ENCODE measurements around the gene SGK1.
"Not testable (repeated sequence)": the region's sequence is repeated elsewhere in the genome, so short reads cannot be mapped to it uniquely, and the experiment has no call there.

SGK1 gene

DNA sequence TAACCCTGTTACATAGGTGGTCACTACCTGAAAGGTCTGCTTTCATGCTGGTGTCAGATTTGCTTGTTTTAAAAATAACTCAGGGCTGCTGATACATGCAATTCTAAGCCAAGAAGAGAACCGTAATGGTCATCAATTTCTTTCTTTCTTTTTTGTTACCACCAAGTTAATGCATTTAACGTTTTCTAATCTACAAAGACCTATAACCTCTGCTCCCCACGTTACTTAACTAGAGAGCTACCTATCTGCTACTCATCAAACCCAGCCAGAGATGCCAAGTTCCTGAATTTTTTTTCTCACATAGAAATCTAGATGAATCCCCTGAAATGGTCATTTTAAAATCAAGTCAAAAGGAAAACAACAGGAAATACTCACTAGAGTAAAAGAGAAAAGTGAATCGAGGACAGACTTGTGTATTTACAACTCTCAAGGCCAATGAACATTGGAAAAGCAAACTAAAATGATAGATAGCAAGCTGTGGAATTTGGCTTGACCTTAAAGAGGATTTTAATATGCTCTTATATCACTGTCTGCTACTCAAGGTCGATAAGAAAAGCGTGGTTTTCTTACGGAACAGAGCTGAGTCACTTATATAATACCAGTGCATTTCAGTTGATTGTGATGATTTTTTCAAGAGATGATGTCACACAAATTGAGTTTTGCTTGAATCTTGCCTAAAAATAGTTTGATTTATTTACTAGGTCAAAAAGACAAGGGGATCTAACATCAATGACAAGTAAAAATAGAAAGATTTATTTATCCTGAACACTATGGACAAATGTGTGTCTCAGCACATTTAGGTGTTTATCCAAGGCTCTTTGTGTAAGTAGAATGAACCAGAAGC, 67.9 kb downstream of the SGK1 start:
- DNase-seq = no peak

DNA sequence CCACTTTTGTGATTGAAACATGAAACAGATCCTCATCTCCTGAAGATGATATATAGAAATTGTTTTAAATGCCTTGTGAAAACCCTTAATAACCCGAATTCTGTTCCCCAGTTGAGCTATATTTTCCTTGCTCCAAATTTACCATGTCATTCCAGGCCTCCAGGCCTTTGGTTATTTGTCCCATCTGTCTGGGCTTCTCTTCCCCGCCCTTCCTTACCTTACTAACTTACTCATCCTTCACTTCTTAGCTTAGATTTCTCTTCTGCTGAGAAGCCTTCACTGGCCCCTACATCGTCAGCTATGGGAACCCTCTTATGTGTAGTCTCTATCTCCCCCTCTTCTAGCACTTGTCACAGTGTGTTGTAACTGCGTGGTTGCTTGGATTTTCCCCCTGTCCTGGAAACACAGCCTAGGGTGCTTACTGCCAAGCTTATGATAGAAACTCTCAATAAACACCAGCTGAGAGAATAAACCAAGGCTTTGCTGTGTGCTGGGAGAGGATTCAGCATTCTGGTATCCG, 68.6 kb downstream of the SGK1 start:
- no peak for DNase-seq

DNA sequence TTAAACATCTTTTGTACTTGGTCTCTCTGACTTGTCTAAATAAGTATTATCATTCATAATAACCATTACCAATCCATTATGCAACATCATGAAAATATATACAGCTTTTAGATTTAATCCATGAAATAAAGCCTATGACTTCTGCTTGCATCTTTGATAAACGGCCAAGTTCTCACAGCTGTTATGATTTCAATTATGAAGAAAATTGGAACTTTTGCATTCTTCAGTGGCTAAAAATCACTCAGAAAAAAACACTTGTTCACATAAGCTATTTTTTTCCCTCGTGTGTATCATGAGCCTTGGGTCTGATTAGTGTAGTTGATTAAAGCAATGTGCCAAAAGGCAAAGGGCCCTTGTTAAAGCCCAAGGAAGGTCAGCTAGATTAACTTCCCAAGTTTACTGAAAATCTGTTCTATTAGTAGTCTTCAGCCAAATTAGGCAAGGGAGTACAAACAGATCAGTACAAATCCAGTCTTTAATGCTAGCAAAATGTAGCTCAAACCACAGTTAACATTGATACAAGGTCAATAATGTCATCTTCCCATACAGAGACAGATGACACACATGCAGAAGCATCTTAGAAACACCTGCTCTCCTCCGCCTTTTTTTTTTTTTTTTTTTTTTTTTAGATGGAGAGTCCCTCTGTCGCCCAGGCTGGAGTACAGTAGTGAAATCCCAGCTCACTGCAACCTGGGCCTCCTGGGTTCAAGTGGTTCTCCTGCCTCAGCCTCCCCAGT, 69.9 kb downstream of the SGK1 start:
- DNase-seq = no peak

DNA sequence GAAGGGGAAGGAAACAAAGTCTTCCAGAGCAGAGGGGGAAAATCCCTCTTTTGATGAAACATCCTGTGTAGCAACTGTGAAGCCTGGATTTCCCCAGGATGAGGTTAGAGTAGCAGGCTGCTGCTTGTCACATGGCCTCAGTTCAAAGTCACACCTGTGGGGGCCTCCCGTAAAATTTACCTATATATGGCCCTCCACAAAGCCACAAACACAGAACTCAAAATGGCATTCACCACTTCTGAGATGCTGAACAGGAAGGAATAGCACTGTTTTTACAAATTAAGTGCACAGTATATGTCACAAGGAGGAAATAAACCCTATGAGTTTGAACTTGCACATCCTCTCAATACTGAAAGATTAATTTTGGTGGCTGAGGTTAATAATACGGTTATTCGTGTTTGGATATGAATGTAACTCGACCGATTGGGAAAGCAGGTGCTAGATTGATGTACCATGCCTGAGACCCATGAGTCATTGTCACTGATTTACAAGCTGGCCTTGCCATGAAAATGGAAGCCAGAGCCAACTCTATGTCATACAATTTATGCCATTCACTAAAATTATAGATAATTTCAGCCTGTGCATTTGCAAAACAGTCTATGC, 70.6 kb downstream of the SGK1 start:
- DNase-seq = peak; percentile 86

DNA sequence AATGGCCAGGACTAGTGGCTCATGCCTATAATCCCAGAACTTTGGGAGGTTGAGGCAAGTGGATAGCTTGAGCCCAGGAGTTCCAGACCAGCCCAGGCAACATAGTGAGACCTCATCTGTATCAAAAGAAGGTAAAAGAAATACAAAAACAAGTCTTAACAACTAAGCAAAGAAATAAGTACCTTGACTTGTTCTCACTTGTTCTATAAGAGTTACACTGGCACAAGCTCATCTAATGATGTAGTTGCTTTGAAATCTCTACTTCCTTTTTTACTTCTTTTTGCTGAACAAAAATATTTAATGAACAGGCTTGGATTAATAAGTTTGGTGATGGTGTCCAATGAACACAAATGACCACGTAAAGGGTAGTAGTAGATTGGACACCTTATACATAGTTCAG, 72.2 kb downstream of the SGK1 start:
- no peak for DNase-seq

DNA sequence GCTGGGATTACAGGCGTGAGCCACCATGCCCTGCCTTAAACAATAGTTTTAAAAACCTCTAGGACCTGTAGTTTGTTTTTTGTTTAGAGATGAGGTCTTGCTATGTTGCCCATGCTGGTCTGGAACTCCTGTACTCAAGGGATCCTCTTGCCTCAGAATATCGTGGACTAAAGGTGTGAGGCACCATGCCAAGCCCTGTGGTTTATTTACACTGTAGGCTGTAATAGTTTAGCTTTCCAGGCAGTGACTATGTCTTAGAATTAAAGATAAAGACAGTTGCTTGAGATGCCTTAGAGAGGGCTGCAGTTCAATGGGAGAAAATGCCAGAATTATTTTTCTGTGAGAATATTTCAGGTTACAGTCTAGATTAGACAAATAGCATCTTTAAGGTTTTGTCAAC, 72.9 kb downstream of the SGK1 start:
- no peak for DNase-seq

DNA sequence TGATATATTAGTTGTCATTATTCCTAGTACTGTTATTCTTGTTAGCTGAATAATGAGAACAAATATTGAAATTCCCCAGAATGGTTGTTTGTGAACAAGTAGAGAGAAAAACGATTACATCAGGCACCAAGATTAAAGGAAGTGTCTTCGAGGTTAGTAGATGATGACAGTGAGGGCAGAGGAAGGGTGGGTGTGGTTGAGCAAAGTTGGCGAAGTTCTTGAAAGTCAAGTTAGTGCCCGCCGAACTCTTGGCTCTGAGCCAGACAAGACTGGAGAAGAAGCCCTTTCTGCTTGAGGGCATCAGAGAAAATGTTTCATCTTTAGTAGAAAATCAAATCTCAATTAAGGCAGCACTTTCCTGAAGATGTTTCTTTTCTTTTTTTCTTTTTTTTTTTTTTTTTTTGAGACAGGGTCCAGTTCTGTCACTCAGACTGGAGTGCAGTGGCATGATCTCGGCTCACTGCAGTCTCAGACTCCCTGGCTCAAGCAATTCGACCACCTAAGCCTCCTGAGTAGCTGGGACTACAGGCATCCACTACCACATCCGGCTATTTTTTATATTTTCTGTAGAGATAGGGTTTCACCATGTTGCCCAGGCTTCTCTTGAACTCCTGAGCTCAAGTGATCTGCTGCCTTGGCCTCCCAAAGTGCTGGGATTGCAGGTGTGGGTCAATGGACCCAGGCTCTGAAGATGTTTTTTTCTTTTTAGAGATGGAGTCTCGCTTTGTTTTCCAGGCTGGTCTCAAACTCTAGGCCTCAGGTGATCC, 77.1 kb downstream of the SGK1 start:
- DNase-seq = peak; percentile 90

DNA sequence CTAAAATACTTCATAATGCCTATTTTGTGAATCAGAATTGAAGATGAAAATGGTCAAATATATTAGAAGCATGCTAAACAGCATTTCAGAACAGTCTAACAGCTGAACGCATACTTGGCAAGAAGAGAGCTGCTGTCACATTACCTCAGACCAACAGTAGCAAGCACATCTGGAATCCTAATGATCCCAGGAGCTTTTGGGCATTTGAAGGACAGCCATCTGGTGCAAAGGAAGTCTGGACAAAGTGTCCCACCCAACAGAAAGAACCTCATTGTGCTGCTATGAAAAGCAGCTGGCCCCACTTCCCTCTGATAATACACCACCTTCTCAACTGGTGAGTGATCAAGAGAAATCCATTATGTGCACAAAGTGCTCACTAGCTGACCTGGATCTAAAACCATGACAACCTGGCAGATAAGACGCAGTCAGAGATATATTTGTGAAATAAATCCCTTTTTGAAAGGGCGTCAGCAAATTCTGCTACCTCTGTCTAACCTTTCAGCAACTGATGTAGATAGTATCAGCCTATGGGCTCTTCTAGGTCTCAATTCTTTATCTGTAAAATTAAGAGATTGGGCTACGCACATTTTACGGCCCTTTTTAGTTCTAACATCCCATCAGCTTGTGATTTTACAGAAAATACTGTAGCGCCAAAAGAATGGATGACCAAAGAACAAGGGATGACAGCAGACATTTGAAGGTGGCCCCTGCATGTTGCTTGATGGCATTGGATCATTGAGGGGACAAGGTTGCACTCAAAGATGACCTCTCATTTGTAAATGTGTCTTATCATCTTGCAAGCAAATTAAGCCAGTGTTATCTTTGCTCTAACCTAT, 78.7 kb downstream of the SGK1 start:
- DNase-seq = no peak

DNA sequence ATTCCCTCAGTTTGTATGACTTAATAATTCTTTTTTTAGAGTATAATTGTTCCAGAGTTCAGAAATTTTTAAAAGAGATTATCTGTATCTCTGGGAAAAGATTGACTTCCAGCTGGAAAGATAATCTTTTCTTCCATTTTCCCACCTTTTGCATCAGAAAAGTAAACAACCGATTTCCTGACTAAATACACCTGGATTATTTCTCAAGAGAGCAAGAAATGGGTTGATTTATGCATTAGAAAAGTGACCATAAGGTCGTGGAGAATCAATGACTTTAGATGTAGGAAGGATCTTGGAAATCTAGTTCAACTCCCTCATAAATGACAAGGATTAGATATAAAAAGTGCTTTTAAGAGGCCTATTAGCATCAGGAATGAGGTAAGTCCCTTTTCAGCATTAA, 79.9 kb downstream of the SGK1 start:
- no peak for DNase-seq

DNA sequence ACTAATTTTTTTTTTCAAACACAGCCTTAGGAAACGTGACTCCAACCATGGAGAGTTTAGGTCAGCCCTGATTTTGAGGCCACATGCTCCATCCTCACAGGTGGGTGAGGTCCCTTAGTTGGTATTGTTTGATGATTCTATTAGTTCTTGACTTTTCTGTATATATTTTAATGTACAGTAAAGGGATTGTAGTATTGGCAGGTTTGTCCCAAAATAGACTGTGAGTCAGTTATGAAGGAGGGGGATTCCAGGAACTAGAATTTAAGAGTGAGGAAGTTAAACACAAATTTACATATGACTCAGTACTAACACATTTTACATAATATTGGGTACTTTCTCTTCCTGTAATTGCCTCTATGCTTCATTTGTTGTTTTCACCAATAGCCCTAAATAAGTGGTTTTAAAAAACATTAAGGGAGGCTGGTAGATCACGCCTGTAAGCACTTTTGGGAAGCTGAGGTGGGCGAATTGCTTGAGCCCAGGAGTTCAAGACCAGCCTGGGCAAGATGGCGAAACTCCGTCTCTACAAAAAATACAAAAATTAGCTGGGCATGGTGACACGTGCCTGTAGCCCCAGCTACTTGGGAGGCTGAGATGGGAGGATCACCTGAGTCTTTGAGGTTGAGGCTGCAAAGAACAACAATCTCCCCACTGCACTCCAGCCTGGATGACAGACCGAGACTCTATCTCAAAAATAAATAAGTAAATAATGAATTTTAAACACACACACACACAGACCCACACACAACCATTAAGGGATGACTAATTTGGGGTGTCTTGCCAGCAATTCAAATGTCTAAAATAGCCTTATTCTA, 81.8 kb downstream of the SGK1 start:
- no peak for DNase-seq

DNA sequence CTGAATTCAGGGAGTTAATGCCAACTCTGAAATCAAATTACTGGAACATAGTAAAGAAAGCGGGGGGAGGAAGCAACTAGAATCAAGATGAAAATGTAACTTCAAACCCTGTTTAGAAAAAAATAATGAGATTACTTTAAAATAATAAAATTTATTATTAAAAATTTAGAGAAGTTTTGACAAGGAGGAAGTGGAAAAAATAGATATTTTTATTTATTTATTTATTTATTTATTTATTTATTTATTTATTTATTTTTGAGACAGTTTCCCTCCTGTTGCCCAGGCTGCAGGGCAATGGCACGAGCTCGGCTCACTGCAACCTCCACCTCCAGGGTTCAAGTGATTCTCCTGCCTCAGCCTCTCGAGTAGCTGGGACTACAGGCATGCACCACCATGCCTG, 82.6 kb downstream of the SGK1 start:
- not testable (repeated sequence) for DNase-seq

DNA sequence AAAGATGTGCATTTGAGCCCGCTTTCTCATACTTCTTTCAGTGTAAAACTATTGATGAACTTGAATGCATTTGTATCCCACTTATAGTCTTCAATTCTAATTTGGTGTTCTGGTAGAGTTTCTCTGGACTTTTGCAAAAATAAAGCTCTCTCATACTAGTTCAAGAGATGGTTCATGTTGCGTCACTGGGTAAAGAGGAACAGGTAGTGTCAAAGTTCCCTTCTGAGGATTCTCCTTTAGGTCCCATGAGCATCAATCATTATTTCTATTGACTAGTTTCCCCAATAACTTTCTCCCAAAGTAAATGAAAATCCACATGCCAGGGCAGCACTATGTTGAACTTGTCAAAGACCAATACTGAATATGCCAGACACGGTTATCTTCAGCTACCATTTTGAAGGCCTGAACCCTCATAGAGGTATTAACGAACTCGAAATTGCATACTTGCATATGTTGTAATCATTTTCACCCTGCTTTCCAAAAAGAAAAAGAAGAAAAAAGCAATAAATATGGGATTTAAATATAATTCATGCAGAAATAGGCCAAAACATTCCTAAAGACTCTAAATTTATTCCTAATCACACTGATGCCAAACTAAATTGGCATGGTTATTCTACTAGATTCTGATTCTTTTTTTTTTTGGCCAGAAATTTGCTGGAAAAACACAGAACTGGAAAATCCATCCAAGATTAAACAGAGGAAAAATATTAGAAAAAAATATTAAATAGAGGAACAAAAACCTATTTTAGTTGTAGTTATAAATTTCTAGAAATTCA, 84.5 kb downstream of the SGK1 start:
- no peak for DNase-seq

DNA sequence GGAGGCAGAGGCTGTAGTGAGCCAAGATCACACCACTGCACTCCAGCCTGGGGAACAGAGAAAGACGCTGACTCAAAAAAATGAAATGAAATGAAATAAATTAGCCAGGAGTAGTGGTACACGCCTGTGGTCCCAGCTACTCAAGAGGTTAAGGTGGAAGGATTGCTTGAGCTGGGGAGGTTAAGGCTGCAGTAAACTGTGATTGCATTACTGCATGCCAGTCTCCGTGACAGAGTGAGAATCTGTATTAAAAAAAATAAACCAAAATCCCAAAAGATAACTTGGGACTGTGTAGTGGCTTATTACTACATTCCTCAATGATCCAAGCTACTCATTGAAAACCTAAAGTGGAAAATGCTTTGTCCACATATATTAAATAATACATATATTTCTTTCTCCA, 87.0 kb downstream of the SGK1 start:
- no peak for DNase-seq

DNA sequence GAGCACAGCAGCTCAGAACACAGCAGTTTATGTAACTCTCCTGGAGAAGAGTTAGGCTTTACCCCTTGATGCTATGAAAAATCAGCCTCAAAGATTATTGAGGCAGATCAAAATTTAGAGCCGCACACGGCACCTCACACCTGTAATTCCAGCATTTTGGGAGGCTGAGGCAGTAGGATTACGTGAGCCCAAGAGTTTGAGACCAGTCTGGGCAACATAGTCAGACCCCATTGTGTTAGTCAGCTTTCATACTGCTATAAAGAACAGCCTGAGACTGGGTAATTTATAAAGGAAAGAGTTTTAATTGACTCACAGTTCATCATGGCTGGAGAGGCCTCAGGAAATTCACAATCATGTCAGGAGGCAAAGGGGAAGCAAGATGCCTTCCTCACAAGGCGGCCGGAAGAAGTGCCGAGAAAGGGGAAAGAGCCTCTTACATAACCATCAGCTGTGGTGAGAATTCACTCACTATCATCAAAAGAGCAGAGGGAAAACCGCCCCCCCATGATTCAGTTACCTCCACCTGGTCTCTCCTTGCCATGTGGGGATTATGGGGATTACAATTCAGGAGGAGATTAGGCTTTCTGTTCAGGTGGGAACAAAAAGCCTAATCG, 87.7 kb downstream of the SGK1 start:
- DNase-seq = no peak

DNA sequence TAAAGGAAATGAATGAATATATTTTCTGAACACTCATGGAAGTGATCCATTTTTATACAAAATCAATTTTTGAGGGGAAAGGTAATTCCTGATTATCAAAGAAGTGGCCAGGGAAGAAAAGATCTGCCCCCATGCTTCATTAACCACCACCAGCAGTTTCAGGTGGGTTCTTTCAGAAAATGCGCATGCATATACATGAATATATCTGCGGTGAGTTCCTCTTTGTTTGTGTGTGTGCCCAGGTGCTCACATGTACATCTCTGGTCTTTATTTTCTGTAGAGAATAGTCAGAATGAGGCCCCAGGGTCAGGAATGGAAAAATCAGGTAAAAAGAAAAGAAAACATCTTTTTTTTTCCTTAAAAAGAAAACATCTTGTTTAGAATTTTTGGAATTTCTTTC, 88.4 kb downstream of the SGK1 start:
- DNase-seq = no peak

DNA sequence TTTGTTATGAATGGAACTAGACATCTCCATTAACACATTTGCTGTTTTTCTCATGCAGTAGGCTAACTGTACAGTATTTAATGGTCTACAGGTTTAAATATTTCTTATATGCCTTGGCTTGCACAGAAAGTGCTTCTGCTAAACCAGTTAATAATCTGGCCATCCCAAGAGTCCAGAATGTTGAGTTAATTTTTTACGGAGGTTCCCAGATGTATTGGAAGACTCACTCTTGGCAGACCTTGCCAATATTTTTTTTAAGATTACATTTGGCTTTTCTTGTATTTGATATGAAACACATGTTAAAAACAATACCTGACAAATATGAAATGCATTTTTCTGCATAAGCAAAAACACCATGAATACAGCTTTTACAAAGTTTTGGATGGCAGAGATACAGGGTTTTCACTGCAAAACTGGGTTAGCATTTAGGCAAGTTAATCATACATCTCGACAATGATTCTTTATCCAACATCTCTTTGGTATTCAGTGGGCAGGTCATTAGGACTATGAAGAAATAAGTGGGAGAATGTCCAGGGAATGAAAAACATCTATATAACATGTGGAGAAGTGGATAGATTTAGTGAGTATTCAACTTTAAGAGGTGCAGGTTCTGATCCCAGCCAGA, 94.0 kb downstream of the SGK1 start:
- DNase-seq = no peak

DNA sequence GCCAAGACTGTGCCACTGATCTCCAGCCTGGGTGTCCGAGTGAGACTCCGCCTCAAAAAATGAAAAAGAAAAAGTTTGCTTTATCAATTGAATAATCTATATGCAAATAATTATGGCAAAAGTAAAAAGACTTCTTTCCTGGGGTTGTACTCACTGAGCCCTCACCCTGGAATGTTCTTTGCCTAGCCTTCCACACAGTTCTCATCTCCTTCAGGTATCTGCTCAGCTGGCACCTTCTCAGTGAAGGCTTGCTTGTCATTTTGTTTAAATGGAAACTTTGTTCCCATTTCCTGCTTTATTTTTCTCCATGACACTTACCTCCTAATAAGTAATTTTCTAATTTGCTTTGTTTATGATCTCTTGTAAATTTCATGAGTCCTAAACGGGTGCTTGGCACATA, 96.7 kb downstream of the SGK1 start:
- DNase-seq = no peak

DNA sequence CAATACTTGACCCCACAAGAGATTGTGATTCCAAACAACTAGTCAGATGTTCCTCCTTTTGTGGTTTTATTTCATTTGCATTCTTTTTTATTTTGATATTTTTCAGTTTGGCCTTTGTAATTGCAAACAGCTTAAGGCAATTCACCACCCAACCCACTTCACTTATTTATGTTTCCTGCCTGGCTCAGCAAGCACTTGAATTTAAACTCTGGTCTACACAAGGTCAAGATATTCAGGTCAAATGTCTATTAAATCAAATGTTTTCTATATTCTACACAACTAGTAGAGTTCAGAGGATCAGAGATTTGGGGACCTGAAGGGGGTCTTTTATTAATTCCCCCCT, 100.1 kb downstream of the SGK1 start:
- no peak for DNase-seq

DNA sequence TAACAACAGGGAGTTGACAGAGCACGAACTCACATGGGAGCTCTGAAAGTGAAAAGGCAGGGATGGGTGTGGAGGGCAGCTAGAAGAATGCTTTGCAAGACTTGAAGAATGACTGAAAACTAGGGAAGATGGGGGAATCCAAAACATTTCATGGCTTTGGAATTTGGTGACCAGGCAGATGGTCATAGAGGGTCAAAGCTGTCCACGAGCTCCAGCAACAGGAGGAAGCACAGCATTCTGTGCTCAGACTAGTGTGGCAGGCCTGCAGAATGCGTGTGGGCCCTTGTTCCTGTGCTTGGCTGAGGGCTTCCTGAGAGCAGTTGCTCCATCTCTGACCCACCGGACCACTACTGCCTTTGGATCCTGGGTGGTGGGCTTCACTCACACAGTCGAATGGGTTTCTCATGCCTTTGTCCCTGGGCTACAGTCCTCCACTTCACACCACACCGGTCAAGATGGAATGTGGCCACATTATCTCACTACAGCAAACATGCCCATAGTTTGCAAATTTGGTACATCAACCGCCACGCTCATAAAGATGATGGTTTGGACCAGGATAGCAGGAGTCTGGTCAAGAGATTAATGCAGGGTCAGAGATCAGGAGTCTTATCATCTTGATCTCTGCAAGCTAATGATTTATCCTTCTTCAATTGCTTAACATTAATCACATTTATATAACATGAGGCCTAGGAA, 100.7 kb downstream of the SGK1 start:
- DNase-seq = no peak

Measured in activated effector memory CD4-positive, alpha-beta T cell treated with anti-CD3 and anti-CD28 coated beads, Interleukin-2, amount 50 U/mL, for 16 hours (primary cell).